SU-DHL-6 (cell line): ENCODE measurements around the gene RIMBP2.

ENCODE experiments used
- H2AFZ ChIP-seq: fragments of 200-600 bp; sonication (generic); 2 replicates; pipeline ENCODE4 v1.6.1; 2014; ENCODE audit warnings: low read depth, mild to moderate bottlenecking, moderate library complexity, mixed read lengths, antibody characterized with exemption, low read length; ENCODE audit not compliant: severe bottlenecking
- H3F3A ChIP-seq: fragments of 200-600 bp; shearing (Covaris generic); 2 replicates; pipeline ENCODE4 v1.6.0; 2016; ENCODE audit warnings: antibody characterized with exemption, mild to moderate bottlenecking; ENCODE audit not compliant: insufficient read depth
- H3K27ac ChIP-seq: fragments of 200-600 bp; sonication (generic); 2 replicates; pipeline ENCODE4 v1.5.1; 2016; ENCODE audit warnings: low read depth, mild to moderate bottlenecking, low read length, moderate library complexity, mixed read lengths
- H3K27me3 ChIP-seq: fragments of 200-600 bp; sonication (generic), shearing (Covaris generic); 2 replicates; pipeline ENCODE4 v1.6.0; 2014; ENCODE audit warnings: mild to moderate bottlenecking, low read length
- H3K36me3 ChIP-seq: fragments of 200-600 bp; sonication (generic); 2 replicates; pipeline ENCODE4 v1.6.1; 2014; ENCODE audit warnings: mild to moderate bottlenecking, low read length, mixed read lengths
- H3K4me2 ChIP-seq: fragments of 300-600, 200-600 bp; shearing (Covaris generic), sonication (generic); 2 replicates; pipeline ENCODE4 v1.6.0; 2014; ENCODE audit warnings: low read length, low read depth, mild to moderate bottlenecking; ENCODE audit not compliant: poor library complexity, severe bottlenecking
- H3K4me3 ChIP-seq: fragments of 200-600 bp; sonication (generic); 2 replicates; pipeline ENCODE4 v1.5.1; 2014; ENCODE audit warnings: antibody characterized with exemption, low read length, mild to moderate bottlenecking, mixed read lengths; ENCODE audit not compliant: insufficient read depth, poor library complexity, severe bottlenecking
- H3K79me2 ChIP-seq: fragments of 200-600 bp; sonication (generic); 2 replicates; pipeline ENCODE4 v1.6.1; 2014; ENCODE audit warnings: mild to moderate bottlenecking, low read length, moderate library complexity; ENCODE audit not compliant: insufficient read depth
- H3K9ac ChIP-seq: fragments of 200-600 bp; sonication (generic); 2 replicates; pipeline ENCODE4 v1.7.0; 2014; ENCODE audit warnings: mild to moderate bottlenecking, low read length
- H3K9me2 ChIP-seq: fragments of 200-600 bp; sonication (generic); replicated peaks from 2 replicates; pipeline ENCODE4 v1.6.1; 2014; ENCODE audit warnings: low read length; ENCODE audit not compliant: insufficient read depth
- H3K9me3 ChIP-seq: fragments of 200-600 bp; sonication (generic); 2 replicates; pipeline ENCODE4 v1.6.1; 2014; ENCODE audit warnings: low read length, mixed read lengths; ENCODE audit not compliant: insufficient read depth
- H4K20me1 ChIP-seq: fragments of 200-600 bp; sonication (generic); 2 replicates; pipeline ENCODE4 v1.6.1; 2014; ENCODE audit warnings: low read depth, mild to moderate bottlenecking, antibody characterized with exemption, low read length, moderate library complexity, mixed read lengths
- EZH2phosphoT487 ChIP-seq: fragments of 200-600 bp; sonication (generic), shearing (Covaris generic); conservative IDR thresholded peaks from 2 replicates; pipeline ENCODE4 v1.6.1; 2018; ENCODE audit warnings: mild to moderate bottlenecking, antibody characterized with exemption, low read length, moderate library complexity, mixed read lengths
- TF ChIP-seq, protein P1 (sequence below): fragments of 200-600 bp; sonication (generic); IDR thresholded peaks from one replicate; pipeline ENCODE4 v1.5.1; 2017; ENCODE audit warnings: antibody characterized with exemption, mild to moderate bottlenecking, low read length, moderate library complexity; ENCODE audit not compliant: insufficient read depth, poor library complexity, severe bottlenecking

RIMBP2 gene

DNA sequence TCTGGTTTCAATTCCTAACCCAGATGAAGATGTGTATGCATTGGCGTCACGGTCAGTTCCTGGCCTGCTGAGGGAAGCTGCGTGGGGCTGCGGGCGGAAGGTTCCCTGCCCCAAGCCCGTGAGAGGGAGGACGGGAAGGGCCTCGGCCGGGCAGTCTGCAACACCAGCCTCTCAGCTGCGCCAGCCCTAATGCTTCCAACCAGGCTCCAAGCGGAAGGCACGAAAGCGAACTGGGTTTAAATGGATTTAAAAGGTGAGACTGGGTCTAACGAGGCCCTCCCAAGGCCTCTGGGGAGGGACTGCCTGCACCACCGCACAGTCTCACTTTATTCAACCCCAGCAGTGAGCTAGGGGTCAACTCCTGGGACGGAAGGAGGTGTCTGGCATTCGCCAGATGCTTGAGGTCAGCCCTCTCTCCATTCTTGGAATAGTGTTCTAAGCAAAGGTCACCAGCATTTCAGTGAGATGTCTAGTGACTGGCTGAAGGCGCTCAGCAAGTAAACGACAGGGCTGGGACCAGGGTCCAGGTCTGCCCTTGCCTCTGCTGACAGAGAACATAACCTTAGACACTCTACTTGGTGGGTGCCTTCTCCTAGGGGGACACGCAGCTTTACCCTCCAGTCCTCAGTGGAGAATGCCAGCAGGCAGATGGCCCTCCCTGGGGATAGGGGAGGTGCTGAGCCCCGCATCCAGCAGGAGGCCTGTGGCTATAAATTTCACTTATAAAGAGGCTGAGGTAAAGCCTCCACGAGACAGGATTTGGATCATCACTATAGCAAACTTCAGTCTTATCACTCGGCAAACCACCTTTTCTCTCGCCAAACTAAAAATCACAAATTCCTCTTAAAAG is 286.2 kb downstream of the RIMBP2 start:
- Histone ChIP-seq H3K9me3 (no peaks in the 10 kb centered on the region), H3K27ac (no peak overlapping the region), H3K79me2 (no peaks in the 10 kb centered on the region), H3K27me3 (no peaks in the 10 kb centered on the region), H3K36me3 (no peaks in the 10 kb centered on the region), H3K4me3 (no peak overlapping the region), H3K4me2 (no peak overlapping the region), H3K9me2 (no peaks in the 10 kb centered on the region), H3K9ac (no peak overlapping the region), H4K20me1 (no peaks in the 10 kb centered on the region), H3F3A (no peaks in the 10 kb centered on the region), H2AFZ (no peak overlapping the region)
- TF ChIP-seq, protein P1, sequence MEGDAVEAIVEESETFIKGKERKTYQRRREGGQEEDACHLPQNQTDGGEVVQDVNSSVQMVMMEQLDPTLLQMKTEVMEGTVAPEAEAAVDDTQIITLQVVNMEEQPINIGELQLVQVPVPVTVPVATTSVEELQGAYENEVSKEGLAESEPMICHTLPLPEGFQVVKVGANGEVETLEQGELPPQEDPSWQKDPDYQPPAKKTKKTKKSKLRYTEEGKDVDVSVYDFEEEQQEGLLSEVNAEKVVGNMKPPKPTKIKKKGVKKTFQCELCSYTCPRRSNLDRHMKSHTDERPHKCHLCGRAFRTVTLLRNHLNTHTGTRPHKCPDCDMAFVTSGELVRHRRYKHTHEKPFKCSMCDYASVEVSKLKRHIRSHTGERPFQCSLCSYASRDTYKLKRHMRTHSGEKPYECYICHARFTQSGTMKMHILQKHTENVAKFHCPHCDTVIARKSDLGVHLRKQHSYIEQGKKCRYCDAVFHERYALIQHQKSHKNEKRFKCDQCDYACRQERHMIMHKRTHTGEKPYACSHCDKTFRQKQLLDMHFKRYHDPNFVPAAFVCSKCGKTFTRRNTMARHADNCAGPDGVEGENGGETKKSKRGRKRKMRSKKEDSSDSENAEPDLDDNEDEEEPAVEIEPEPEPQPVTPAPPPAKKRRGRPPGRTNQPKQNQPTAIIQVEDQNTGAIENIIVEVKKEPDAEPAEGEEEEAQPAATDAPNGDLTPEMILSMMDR, result no peak
- TF ChIP-seq EZH2phosphoT487, result no peak

- Histone ChIP-seq H3K9ac (no peak overlapping the region), H2AFZ (no peak overlapping the region), H3K9me3 (no peaks in the 10 kb centered on the region), H3K4me3 (no peak overlapping the region), H3K79me2 (no peaks in the 10 kb centered on the region), H3K9me2 (no peaks in the 10 kb centered on the region), H4K20me1 (no peaks in the 10 kb centered on the region), H3K36me3 (no peaks in the 10 kb centered on the region), H3K27ac (no peak overlapping the region), H3F3A (no peaks in the 10 kb centered on the region), H3K4me2 (no peak overlapping the region), H3K27me3 (no peaks in the 10 kb centered on the region)
- TF ChIP-seq, protein P1, result no peak
- no peak for TF ChIP-seq EZH2phosphoT487
Measured at GRCh38 chr12:130428116-130428515, 288.0 kb downstream of the RIMBP2 start.

GRCh38 chr12:130427381-130427887 is 288.7 kb downstream of the RIMBP2 start:
- Histone ChIP-seq H3K4me2 (no peak overlapping the region), H3K79me2 (no peaks in the 10 kb centered on the region), H3K27me3 (no peaks in the 10 kb centered on the region), H3K4me3 (no peak overlapping the region), H4K20me1 (no peaks in the 10 kb centered on the region), H3K9me2 (no peaks in the 10 kb centered on the region), H3F3A (no peaks in the 10 kb centered on the region), H3K27ac (no peak overlapping the region), H3K9ac (no peak overlapping the region), H2AFZ (no peak overlapping the region), H3K36me3 (no peaks in the 10 kb centered on the region), H3K9me3 (no peaks in the 10 kb centered on the region)
- TF ChIP-seq EZH2phosphoT487, result no peak
- TF ChIP-seq, protein P1, result no peak
